LNCAP (cell line): ENCODE results near the gene RIBC1.
A peak's percentile ranks its signal among the peaks of the same experiment; 100 is the strongest.

ENCODE experiments used
- TF ChIP-seq, protein P1 (sequence below): fragments of 450-650 bp; IDR thresholded peaks from 2 replicates; pipeline ENCODE4 v1.5.1; 2017; ENCODE audit warnings: mild to moderate bottlenecking

The RIBC1 gene

DNA sequence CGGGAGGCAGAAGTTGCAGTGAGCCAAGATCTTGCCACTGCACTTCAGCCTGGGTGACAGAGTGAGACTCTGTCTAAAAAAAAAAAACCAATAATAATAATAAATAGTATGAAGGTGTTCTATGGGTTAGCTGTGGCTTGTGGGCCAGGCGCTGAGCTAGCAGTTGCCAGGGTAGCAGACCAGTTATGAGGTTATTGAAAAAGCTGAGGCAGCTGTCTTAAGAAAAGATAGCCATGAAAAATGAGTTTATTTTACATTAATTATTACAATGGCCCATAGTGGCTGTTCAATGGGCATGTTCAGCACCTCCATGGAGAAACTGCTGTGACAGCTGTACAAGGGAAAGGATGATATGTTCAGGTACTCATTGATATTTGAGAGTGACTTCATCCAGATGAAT lies 24.8 kb downstream of the RIBC1 start:
- TF ChIP-seq, protein P1, sequence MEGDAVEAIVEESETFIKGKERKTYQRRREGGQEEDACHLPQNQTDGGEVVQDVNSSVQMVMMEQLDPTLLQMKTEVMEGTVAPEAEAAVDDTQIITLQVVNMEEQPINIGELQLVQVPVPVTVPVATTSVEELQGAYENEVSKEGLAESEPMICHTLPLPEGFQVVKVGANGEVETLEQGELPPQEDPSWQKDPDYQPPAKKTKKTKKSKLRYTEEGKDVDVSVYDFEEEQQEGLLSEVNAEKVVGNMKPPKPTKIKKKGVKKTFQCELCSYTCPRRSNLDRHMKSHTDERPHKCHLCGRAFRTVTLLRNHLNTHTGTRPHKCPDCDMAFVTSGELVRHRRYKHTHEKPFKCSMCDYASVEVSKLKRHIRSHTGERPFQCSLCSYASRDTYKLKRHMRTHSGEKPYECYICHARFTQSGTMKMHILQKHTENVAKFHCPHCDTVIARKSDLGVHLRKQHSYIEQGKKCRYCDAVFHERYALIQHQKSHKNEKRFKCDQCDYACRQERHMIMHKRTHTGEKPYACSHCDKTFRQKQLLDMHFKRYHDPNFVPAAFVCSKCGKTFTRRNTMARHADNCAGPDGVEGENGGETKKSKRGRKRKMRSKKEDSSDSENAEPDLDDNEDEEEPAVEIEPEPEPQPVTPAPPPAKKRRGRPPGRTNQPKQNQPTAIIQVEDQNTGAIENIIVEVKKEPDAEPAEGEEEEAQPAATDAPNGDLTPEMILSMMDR: no peak

DNA sequence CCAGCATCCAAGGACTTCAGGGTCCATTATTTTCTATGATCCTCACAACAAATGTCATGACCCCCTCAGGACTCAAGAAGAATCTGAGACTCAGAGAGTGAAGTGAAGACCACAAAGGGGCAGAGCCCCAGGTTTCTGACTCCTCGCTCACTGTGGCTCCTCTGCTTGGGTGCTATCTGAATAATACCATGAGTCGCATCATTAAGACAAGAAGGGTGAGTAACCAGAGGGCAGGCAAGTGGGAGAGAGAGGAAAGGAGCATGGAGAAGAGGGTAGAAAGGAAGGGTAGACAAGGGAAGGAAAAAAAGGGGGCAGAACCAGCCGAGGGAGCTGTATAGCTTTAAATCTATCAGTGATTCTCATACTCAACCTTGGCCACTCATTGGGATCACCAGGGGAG lies 27.0 kb downstream of the RIBC1 start:
- TF ChIP-seq, protein P1: no peak

DNA sequence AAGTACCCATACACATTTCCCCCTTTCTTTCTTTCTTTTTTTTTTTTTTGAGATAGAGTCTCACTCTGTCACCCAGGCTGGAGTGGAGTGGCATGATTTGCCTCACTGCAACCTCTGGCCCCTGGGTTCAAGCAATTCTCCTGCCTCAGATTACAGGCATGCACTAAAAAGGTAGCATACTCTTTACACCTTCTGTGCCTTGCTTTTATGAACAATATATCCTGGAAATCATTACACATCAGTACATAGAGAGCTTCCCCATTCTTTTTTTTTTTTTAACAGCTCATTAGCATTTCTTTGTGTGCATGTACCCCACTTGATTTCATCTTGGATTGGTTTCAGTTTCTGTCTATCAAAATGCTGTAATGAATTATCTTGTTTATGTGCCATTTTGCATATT lies 30.1 kb downstream of the RIBC1 start:
- TF ChIP-seq, protein P1: no peak

DNA sequence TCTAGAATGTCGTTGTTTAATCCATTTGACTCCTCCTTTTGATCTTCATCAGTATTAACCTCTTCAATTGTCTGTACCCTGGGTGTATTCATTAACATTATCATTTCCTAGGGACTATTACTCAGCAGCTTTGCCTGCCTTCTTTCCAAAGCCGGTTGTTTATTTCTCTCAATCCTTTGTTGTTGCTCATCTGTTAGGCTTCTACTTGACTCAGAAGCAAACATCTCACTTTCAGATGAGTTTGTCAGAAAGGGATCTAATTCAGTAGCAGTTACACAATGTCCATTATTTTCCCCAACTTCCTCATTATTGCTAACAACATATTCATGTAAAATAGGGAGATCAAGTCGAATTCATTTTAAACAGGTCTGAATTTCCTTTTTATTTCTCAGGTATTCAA lies 33.6 kb downstream of the RIBC1 start:
- TF ChIP-seq, protein P1: no peak

DNA sequence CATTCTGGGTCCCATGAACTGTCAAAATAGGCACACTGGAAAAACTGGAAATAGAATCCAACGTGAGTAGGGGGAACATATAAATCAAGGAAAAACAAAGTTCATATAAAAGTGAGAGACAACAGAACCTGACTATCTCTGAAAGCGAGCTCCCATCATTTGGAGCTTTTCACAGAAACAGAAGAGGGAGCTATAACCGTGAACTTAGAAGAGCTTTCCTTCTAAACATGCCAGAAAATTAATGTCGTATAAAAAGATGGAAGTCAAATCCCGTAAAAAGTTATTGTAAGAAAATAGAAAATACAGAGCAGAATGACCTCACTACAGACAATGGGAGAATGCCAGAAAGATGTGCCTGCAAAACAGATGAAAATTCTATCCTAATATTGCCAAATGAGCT lies 35.4 kb downstream of the RIBC1 start:
- TF ChIP-seq, protein P1: peak; percentile 16; the same call in 1 of the 2 replicates

DNA sequence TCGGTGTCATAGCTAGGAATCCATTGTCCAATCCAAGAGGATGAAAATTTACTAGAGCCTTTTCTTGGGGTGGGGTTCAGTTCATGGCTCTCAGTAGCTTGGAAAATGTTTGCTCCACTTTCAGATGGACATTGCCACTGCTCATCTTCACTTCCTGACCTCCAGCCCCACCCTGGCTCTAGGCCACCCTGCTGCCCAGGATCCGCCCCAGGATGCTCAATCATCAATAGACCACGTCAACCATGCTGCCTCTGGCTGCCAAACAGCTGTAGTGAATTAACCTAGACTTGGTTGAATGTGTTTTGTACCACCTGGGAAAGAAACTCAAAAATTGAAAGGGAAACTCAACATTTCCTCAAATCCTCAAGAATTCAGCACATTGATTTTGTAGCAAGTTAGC lies 48.7 kb downstream of the RIBC1 start:
- TF ChIP-seq, protein P1: no peak

DNA sequence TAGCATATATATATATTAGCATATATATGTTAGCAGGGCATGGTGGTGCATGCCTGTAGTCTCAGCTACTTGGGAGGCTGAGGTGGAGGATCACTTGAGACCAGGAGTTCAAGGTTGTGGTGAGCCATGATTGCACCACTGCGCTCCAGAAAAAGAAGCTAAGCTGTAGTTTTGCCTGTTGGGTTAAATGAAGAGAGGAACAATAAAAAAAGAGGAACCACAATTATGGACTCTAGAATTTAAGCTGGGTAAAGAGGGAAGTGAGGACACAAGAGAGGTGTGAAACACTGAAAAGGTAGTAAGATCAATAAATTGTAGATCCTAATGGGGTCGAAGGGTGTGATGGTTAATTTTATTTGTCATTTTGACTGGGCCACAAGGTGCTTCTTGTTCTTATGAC lies 52.0 kb downstream of the RIBC1 start:
- TF ChIP-seq, protein P1: no peak

DNA sequence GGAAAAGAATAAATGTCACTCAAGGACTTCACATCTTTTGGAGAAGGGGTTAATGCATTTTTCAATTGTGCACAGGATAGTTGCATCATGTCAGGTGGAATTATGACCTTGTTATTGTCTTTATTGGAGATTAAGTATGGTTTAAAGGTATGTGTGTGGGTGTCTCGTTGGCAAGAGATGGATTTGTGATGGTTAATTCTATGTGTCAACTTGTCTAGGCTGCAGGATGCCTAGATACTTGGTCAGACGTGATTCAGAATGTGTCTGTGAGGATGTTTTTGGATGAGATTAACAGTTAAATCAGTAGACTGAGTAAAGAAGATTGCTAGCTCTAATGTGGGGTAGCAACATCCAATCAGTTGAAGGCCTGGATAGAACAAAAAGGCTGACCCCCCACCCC lies 53.7 kb downstream of the RIBC1 start:
- TF ChIP-seq, protein P1: no peak
